NCI-H1048 (cell line): ENCODE data around the gene TSC2.
"Not testable (repeated sequence)": the region's sequence is repeated elsewhere in the genome, so short reads cannot be mapped to it uniquely, and the experiment has no call there.

Experiments
- DNase-seq: peaks from one replicate; lab custom pipeline; 2025; lab: John Stamatoyannopoulos, UW

Gene TSC2

DNA sequence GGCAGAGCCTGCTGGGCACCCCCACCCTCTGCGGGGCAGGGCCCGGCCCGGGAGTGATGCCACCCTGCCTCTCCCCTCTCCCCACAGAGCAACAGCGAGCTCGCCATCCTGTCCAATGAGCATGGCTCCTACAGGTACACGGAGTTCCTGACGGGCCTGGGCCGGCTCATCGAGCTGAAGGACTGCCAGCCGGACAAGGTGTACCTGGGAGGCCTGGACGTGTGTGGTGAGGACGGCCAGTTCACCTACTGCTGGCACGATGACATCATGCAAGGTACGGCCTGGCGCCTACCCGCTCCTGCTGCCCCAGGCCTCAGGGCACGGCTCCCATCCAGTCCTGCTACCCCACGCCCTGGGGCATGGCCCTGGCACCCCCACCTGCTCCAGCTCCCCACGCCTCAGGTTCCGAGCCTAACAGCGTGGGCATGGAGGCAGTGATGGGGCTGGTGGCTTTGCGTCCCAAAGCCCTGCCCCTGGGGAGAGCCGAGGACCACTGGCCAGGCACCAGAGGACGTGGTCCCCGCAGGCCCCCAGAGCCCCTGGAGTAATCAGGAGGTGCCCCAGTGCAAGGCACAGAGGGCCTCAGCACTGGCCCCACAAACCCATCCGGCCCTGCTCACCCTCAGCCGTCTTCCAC lies 38.4 kb downstream of the TSC2 start:
- no peak for DNase-seq

DNA sequence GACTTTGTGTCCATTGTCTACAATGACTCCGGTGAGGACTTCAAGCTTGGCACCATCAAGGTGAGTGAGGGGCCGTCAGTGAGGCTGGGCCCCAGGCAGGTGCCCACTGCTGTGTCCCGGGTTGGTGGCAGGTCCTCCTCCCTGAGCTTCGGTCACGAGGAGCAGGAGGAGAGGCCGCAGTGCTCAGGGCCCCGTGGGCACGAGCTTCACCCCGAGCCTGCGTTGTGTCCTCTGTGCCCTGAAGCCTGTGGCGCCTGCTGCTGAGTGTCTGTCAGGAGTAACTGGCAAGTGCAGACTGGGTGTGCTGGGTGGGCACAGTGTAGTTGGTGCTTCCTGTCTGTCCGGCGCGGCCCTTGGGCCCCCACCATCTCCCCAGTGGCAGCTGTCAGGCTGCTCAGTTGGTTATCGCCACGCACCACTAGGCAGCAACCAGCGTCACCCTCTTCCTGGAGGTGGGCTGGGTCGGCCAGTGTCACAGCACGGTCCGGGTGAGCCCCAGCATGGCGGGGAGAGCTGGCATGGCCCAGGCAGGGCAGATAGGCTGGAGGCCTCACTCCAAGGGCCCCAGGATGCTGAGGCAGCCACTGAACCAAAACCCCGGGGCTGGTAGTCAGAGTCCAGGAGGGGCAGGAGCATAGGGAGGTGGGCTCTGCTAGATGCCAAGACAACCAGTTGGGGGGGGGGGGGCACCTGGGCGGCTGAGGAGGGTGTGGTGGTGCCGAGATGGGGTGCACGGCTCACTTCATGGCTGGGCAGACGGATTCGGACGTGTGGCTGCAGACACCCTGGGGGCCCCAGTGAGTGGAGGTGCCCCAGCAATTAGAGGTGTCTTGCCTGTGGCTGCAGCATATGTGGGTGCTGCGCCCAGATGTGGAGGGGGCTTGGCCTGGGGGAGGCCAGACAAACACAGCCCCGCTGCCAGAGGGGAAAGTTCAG lies 39.3 kb downstream of the TSC2 start:
- no peak for DNase-seq

DNA sequence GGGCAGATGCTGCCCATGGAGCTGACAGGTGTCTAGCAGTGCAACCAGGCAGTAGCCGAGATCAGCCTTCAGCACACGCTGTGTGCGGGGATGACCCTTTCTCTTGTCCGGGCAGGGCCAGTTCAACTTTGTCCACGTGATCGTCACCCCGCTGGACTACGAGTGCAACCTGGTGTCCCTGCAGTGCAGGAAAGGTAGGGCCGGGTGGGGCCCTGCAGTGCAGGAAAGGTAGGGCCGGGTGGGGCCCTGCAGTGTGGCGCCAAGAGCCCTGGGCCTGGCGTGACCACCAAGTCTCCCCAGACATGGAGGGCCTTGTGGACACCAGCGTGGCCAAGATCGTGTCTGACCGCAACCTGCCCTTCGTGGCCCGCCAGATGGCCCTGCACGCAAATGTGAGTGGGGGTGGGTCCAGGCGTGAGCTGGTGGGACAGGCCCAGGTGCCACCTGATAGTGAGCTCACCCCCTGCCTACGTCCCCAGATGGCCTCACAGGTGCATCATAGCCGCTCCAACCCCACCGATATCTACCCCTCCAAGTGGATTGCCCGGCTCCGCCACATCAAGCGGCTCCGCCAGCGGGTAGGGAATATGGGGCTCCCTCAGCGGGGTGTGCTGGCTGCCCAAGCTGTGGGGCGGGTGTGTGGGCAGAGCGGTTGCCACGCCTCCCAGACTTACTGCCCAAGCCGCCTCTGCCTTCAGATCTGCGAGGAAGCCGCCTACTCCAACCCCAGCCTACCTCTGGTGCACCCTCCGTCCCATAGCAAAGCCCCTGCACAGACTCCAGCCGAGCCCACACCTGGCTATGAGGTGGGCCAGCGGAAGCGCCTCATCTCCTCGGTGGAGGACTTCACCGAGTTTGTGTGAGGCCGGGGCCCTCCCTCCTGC lies 40.2 kb downstream of the TSC2 start:
- DNase-seq = no peak

DNA sequence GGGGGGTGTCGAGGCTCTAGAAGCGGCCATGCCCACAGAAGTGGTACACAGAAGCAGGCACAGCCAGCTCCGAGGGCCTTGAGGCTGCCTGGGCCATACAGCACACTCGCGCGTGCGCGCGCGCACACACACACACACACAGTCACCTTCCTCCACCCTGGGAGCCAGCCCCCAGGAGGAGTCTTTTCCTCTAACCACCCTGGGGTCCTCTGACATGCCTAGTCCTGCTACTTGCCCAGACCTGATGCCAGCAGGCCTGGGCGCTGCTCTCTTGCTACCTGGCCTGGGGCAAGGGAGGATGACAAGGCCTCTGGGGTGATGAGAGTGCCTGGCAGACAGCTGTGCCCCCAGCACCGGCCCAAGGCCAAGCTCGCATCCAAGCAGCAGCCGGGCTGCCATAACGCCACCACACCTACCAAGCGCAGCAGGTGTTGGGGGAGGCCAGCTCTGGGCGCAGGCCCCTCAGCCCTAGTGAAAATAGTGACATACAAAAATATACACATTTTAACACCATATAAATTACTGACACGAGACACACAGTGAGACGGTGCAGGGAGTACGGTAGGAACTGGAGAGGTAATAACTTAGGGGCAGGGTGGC lies 41.1 kb downstream of the TSC2 start:
- no peak for DNase-seq

GRCh38 chr16:2089706-2090480 lies 42.1 kb downstream of the TSC2 start:
- DNase-seq = no peak

DNA sequence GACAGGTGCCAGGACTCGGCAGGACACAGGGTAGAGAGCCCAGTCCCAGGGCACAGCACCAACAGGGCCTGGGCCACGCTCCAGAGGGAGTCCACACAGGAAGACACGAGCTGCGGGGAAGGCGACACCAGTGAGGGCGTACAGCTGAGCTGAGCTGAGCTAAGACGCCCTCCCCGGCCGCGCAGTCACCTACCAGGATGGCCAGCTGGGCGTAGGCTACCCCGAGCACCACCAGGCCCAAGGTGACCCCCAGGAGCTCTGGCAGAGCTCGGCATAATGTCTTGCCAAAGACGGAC lies 42.6 kb downstream of the TSC2 start:
- DNase-seq = no peak

GRCh38 chr16:2090777-2091546 lies 43.2 kb downstream of the TSC2 start:
- peak; percentile 50 for DNase-seq

GRCh38 chr16:2091547-2092255 lies 43.9 kb downstream of the TSC2 start:
- DNase-seq = no peak

- no peak for DNase-seq
Measured at GRCh38 chr16:2092256-2092620, 44.5 kb downstream of the TSC2 start.

- DNase-seq = no peak
Measured at GRCh38 chr16:2092866-2093265, 45.1 kb downstream of the TSC2 start.

DNA sequence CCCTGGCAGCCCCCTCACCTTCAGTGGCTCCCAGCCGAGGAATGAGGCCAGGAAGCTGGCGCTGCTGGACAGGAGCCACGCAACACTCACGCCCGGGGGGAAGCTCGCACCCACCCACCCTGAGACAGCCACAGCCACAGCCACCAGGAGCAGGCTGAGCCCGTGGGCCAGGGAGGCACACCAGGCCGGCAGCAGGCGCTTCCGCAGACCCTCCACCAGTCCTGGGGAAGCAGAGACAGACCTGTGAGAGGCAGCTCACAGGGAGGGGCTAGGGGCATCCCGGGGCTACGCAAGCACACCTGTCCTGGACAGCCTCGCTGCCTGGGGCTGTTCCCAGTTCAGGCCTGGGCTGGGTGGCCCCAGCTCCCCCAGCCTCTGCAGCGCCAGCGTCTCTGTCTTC lies 46.0 kb downstream of the TSC2 start:
- no peak for DNase-seq

- DNase-seq = no peak
Measured at GRCh38 chr16:2095315-2095853, 47.6 kb downstream of the TSC2 start.

DNA sequence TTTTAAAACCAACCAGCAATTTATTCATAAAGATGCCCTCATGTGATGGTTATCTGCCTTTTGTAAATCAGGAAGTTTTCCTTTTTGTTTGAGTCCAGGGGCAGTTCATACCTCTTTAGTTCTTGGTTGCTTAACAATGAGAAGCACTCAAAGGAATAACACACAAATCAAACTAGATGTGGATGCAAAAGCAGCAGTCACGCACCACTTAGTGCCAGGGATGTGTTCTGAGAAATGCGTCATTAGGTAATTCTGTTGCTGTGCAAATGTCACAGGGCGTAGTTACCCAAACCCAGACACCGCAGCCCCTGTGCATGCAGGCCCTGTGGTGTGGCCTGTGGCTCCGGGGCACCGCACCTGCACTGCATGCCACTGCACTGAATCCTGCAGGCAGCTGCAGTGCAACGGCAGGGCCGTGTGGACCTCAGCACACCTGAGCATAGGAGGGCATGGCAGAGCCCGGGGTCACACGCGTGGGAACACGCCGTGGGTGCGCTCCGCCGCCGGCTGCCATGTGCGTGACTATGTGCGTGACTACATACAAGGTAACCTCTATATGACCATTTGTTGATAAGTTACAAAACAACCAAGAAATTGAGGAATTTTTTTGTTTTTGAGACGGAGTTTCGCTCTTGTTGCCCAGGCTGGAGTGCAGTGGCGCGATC lies 48.3 kb downstream of the TSC2 start:
- no peak for DNase-seq

DNA sequence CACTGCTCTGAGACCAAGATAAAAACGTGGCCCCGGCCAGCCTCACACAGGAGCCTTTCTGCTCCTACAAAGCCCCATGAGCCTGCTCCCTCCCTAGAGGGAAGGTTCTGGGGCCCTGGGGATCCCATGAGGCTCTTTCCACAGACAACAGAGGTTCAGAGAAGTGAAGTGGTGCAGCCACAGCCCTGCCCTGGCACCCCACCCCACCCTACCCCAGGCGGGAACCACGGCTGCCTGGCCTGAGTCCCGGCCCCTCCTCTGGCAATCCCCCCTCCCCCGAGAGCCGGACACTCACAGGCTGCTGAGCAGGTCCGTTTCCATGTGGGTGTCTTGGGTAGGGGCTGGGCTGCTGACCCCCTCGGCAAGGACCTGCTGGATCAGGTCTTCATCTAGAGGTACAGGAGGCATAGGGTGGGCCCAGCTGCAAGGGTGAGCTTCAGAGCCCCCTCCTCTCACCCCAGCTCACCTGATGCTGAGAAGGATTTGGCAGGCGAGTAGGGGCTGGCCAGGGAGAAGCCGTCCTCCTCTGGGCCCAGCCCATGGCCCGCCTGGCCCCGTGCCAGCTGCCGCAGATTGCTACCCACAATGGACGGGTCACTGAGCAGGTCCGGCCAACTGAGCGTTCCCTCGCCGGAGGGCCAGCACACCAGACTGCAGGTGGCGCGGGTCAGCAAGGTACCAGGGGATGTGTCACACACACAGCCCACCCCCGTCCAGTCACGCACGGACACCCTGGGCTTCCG lies 49.2 kb downstream of the TSC2 start:
- no peak for DNase-seq

GRCh38 chr16:2097689-2098088 lies 49.9 kb downstream of the TSC2 start:
- DNase-seq = not testable (repeated sequence)

DNA sequence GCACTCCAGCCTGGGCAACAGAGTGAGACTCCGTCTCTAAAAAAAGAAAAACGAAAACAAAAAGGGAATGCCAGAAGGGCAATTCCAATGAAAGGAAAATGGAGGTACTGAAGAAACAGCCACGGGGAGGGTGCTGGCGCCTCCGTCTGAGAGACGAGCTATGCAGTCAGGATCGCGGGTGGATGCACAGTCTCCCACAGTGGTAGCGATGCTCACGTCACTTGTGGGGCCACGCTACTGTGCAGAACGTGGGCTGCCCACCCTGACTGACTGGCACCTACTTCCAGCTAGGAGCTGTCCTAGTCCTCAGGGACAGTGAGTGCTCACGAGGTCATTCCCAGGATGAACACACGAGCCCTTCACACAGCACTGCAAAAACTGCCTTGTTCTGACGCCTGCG lies 53.8 kb downstream of the TSC2 start:
- not testable (repeated sequence) for DNase-seq

DNA sequence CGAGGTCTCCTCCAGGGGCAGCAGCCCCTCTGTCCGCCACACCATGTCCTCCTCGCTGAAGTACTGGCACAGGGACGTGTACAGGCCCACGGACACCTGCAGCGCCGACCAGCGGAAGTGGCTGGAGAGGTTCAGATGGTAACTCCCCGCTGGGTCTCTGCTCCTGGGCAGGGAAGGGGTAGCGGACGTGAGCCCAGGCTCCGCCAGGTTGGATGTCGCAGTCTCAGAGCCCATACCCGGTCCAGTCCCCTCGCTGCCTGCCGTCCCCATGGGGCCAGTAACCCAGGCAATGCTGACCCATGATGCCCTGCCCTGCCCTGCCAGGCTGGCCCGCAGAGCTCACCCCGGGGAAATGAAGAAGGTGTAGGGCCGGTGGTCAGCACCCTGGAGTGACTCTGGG lies 54.7 kb downstream of the TSC2 start:
- DNase-seq = no peak

- DNase-seq = not testable (repeated sequence)
Measured at GRCh38 chr16:2104464-2104863, 56.7 kb downstream of the TSC2 start.

GRCh38 chr16:2105291-2105690 lies 57.5 kb downstream of the TSC2 start:
- DNase-seq = not testable (repeated sequence)
